IPS DF 4.7 (cell line): ENCODE measurements around the gene NELFB.

Source experiments
- DNase-seq: peaks from one replicate; pipeline ENCODE4 v3.0.0-alpha.2; 2013; ENCODE audit warnings: low spot score; ENCODE audit errors: extremely low read depth

Gene NELFB

GRCh38 chr9:137280474-137281344 lies 25.6 kb downstream of the NELFB start:
- no peak for DNase-seq

GRCh38 chr9:137281345-137282116 lies 26.4 kb downstream of the NELFB start:
- no peak for DNase-seq

GRCh38 chr9:137286975-137287383 lies 31.9 kb downstream of the NELFB start:
- no peak for DNase-seq

GRCh38 chr9:137293094-137293481 lies 38.0 kb downstream of the NELFB start:
- DNase-seq: no peak

GRCh38 chr9:137293482-137294090 lies 38.5 kb downstream of the NELFB start:
- no peak for DNase-seq

- DNase-seq: no peak
These were observed 39.1 kb downstream of the NELFB start for GRCh38 chr9:137294091-137294680.

GRCh38 chr9:137294681-137295237 lies 39.6 kb downstream of the NELFB start:
- no peak for DNase-seq

- no peak for DNase-seq
These were observed 40.2 kb downstream of the NELFB start for GRCh38 chr9:137295238-137295811.

GRCh38 chr9:137295849-137296669 lies 40.9 kb downstream of the NELFB start:
- no peak for DNase-seq

GRCh38 chr9:137296670-137297664 lies 41.8 kb downstream of the NELFB start:
- DNase-seq: no peak

- no peak for DNase-seq
These were observed 42.8 kb downstream of the NELFB start for GRCh38 chr9:137297966-137298365.

GRCh38 chr9:137298401-137299202 lies 43.5 kb downstream of the NELFB start:
- no peak for DNase-seq

- DNase-seq: no peak
These were observed 44.1 kb downstream of the NELFB start for GRCh38 chr9:137299203-137299565.

- DNase-seq: no peak
These were observed 44.8 kb downstream of the NELFB start for GRCh38 chr9:137299938-137300337.

- no peak for DNase-seq
These were observed 45.5 kb downstream of the NELFB start for GRCh38 chr9:137300567-137301080.

- no peak for DNase-seq
These were observed 46.2 kb downstream of the NELFB start for GRCh38 chr9:137301081-137301947.

GRCh38 chr9:137302118-137302448 lies 47.0 kb downstream of the NELFB start, which contains the start of gene NRARP:
TSS of gene NRARP (minus strand) at chr9:137302271. CDS start at chr9:137301928, 343 bp downstream.
- DNase-seq: no peak
